Activated CD4-positive, alpha-beta memory T cell treated with anti-CD3 and anti-CD28 coated beads for 36 hours (primary cell): ENCODE results near the gene GOLPH3. TPM values are rescaled to one million over a fixed set of nuclear protein-coding genes. Genes with fewer than 3 reads are reported as not detected.

ENCODE experiments used
- CTCF ChIA-PET: fragments of 350-600 bp; sonication (Branson Sonifier 250); formaldehyde crosslinking; loops from one replicate; lab custom pipeline; 2021; ENCODE audit warnings: antibody characterized with exemption, inconsistent platforms; lab: Charles Lee
- POLR2A ChIA-PET: fragments of 350-600 bp; sonication (Branson Sonifier 250); formaldehyde crosslinking; loops from one replicate; lab custom pipeline; 2021; ENCODE audit warnings: antibody characterized with exemption; lab: Charles Lee
- DNase-seq: peaks from one replicate; pipeline ENCODE4 v3.0.0-alpha.2; 2020
- H3K27ac Mint-ChIP-seq: one replicate; pipeline ENCODE4 v1.8.0; 2021; ENCODE audit warnings: mixed read lengths
- H3K27me3 Mint-ChIP-seq: one replicate; pipeline ENCODE4 v1.8.0; 2021; ENCODE audit warnings: mixed read lengths
- H3K36me3 Mint-ChIP-seq: one replicate; pipeline ENCODE4 v1.8.0; 2021; ENCODE audit warnings: mixed read lengths
- H3K4me1 Mint-ChIP-seq: one replicate; pipeline ENCODE4 v1.8.0; 2021; ENCODE audit warnings: low read depth, mixed read lengths
- H3K4me3 Mint-ChIP-seq: one replicate; pipeline ENCODE4 v1.8.0; 2021; ENCODE audit warnings: mild to moderate bottlenecking, mixed read lengths
- H3K9me3 Mint-ChIP-seq: one replicate; pipeline ENCODE4 v1.8.0; 2021; ENCODE audit warnings: mixed read lengths
- intact Hi-C: fragments of 100-400 bp; cut with micrococcal nuclease; formaldehyde crosslinking; loops from one replicate; pipeline ENCODE4 v1.15.1; 2023
- total RNA-seq, 2 experiments: library from RNA; stranded (reverse); gene quantifications; one replicate each; pipeline ENCODE4 v1.2.3, GENCODE V29; 2021

Gene GOLPH3
- total RNA-seq, 2 experiments from 2014 or later = 65.6 to 67.1 TPM

GRCh38 chr5:32110111-32110696, 63.9 kb downstream of the GOLPH3 start:
- no peak overlapping the region for H3K4me3 Mint-ChIP-seq
- CTCF ChIA-PET = interaction anchor here (0.6 kb wide), 1 partner anchor 27 kb away, joined by 3 read pairs; no protein-coding TSS in a partner anchor
- peaks cover 30% of the 10 kb centered on the region for H3K36me3 Mint-ChIP-seq

GRCh38 chr5:32109236-32109635, 64.9 kb downstream of the GOLPH3 start:
- H3K36me3 Mint-ChIP-seq = peaks cover 28% of the 10 kb centered on the region

More at GRCh38 chr5:32110111-32110696, 63.9 kb downstream of the GOLPH3 start:
- POLR2A ChIA-PET = no interaction called here
- H3K4me1 Mint-ChIP-seq = peaks cover 11% of the 10 kb centered on the region
- intact Hi-C loops = no loop called here
- H3K27ac Mint-ChIP-seq = no peak overlapping the region
- no peak for DNase-seq
- H3K27me3 Mint-ChIP-seq = no peaks in the 10 kb centered on the region
- no peaks in the 10 kb centered on the region for H3K9me3 Mint-ChIP-seq

DNA sequence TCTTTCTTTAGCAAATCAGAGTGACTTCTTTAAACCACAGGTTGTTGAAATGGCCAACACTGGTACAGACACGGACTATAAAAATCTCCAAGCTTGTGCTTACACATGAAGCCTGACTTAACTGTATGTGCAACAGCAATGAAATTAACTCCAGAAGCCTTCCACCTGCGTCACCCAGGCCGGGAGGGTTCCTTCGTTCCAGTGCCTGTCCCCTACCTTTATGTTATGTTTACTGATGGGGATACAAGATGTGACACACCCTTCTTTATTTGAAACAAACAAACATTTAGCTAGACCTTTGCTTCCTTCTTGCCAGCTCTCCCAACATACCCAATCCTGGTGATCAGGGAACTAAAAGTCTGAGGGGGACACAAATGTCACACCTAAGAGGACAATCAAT, 66.0 kb downstream of the GOLPH3 start:
- Mint-ChIP-seq H3K27ac (no peak overlapping the region), H3K4me1 (peaks cover 9% of the 10 kb centered on the region), H3K36me3 (peaks cover 30% of the 10 kb centered on the region), H3K9me3 (no peaks in the 10 kb centered on the region), H3K4me3 (no peak overlapping the region), H3K27me3 (no peaks in the 10 kb centered on the region)
- DNase-seq = no peak
- intact Hi-C loops = no loop called here
- ChIA-PET CTCF (interaction anchor here (1.6 kb wide), 1 partner anchor 15 kb away, joined by 6 read pairs; no protein-coding TSS in a partner anchor), POLR2A (no interaction called here)

More at GRCh38 chr5:32109236-32109635, 64.9 kb downstream of the GOLPH3 start:
- peaks cover 9% of the 10 kb centered on the region for H3K4me1 Mint-ChIP-seq
- H3K9me3 Mint-ChIP-seq = no peaks in the 10 kb centered on the region
- ChIA-PET CTCF (interaction anchor here (1.2 to 1.6 kb wide), 2 partner anchors 16 to 33 kb away, joined by 3 to 6 read pairs; no protein-coding TSS in a partner anchor), POLR2A (no interaction called here)
- H3K27ac Mint-ChIP-seq = no peak overlapping the region
- no peak overlapping the region for H3K4me3 Mint-ChIP-seq
- H3K27me3 Mint-ChIP-seq = no peaks in the 10 kb centered on the region
- intact Hi-C loops = no loop called here
- DNase-seq = no peak

DNA sequence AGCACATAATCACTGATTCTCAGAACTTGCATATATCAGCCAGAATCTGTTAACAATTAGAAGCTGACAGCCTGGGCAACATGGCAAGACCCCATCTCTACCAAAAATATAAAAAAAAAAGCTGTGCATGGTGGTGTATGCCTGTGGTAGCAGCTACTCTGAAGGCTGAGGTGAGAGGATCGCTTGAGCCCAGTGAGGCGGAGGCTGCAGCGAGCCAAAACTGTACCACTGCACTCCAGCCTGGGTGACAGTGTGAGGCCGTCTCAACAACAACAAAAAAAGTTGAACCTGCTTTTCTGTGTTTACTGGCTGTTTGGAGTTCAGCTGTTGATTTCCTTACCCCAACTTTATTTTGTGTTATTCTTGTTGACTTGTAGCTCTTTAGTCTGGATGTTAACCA, 66.8 kb downstream of the GOLPH3 start:
- ChIA-PET CTCF (interaction anchor here (0.6 kb wide), 1 partner anchor 14 kb away, joined by 3 read pairs; no protein-coding TSS in a partner anchor), POLR2A (no interaction called here)
- intact Hi-C loops = no loop called here
- Mint-ChIP-seq H3K9me3 (no peaks in the 10 kb centered on the region), H3K27me3 (no peaks in the 10 kb centered on the region), H3K4me1 (peaks cover 7% of the 10 kb centered on the region), H3K27ac (no peak overlapping the region), H3K36me3 (peaks cover 27% of the 10 kb centered on the region), H3K4me3 (no peak overlapping the region)
- DNase-seq = no peak

- ChIA-PET POLR2A (no interaction called here), CTCF (no interaction called here)
- H3K4me3 Mint-ChIP-seq = no peak overlapping the region
- DNase-seq = no peak
- H3K36me3 Mint-ChIP-seq = peaks cover 9% of the 10 kb centered on the region
- H3K27me3 Mint-ChIP-seq = no peaks in the 10 kb centered on the region
- H3K27ac Mint-ChIP-seq = no peak overlapping the region
- intact Hi-C loops = no loop called here
- H3K9me3 Mint-ChIP-seq = no peaks in the 10 kb centered on the region
- no peaks in the 10 kb centered on the region for H3K4me1 Mint-ChIP-seq
Observed at GRCh38 chr5:32103521-32103920, 70.6 kb downstream of the GOLPH3 start.

DNA sequence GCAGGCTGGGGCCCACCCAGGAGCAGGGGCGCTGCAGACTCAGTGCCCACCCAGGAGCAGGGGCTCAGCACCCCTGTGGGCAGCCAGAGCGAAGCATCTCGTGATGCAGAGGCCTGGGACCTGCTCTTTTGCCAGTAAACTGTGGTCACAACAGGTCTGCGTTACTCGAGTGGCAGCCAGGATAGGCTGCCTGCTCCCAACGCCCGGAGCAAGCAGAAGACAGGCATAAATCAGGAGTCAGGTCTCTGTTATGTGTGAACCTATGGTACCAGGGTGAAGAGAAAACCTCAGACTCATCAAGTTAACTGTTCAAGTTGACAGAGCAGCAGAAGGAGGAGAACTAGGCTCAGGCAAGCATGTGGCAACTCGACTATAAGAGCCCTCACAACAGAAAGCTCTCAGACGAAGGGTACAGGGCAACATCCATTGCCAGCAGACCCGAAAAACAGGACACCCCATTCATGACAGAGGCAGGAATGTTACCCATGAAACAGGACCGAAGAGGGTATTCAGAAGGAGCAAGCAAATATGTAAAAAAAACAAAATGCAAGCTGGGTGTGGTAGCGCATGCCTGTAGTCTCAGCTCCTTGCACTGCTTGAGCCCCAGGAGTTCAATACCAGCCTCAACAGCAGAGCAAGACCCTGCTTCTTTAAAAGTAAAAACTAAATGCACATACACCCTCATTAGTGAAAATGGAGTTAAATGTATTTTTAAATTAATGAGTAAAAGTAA, 71.7 kb downstream of the GOLPH3 start:
- H3K4me1 Mint-ChIP-seq = no peaks in the 10 kb centered on the region
- no peaks in the 10 kb centered on the region for H3K9me3 Mint-ChIP-seq
- intact Hi-C loops = no loop called here
- DNase-seq = no peak
- CTCF ChIA-PET = no interaction called here
- no peak overlapping the region for H3K4me3 Mint-ChIP-seq
- H3K27ac Mint-ChIP-seq = no peak overlapping the region
- H3K36me3 Mint-ChIP-seq = peaks cover 9% of the 10 kb centered on the region
- no peaks in the 10 kb centered on the region for H3K27me3 Mint-ChIP-seq
- POLR2A ChIA-PET = no interaction called here

GRCh38 chr5:32100691-32101302, 73.3 kb downstream of the GOLPH3 start:
- no peaks in the 10 kb centered on the region for H3K27me3 Mint-ChIP-seq
- CTCF ChIA-PET = no interaction called here
- no peaks in the 10 kb centered on the region for H3K9me3 Mint-ChIP-seq
- H3K36me3 Mint-ChIP-seq = peaks cover 9% of the 10 kb centered on the region
- POLR2A ChIA-PET = no interaction called here
- no peak for DNase-seq
- H3K4me1 Mint-ChIP-seq = no peaks in the 10 kb centered on the region
- no peak overlapping the region for H3K4me3 Mint-ChIP-seq
- intact Hi-C loops = no loop called here
- no peak overlapping the region for H3K27ac Mint-ChIP-seq

- no peak for DNase-seq
- H3K36me3 Mint-ChIP-seq = peaks cover 5% of the 10 kb centered on the region
- H3K4me1 Mint-ChIP-seq = no peaks in the 10 kb centered on the region
- no peaks in the 10 kb centered on the region for H3K9me3 Mint-ChIP-seq
- H3K4me3 Mint-ChIP-seq = no peak overlapping the region
- H3K27ac Mint-ChIP-seq = no peak overlapping the region
- no peaks in the 10 kb centered on the region for H3K27me3 Mint-ChIP-seq
- CTCF ChIA-PET = no interaction called here
- intact Hi-C loops = no loop called here
- POLR2A ChIA-PET = no interaction called here
Observed at GRCh38 chr5:32100230-32100629, 73.9 kb downstream of the GOLPH3 start.

- POLR2A ChIA-PET = no interaction called here
- intact Hi-C loops = no loop called here
- H3K4me1 Mint-ChIP-seq = no peaks in the 10 kb centered on the region
- H3K36me3 Mint-ChIP-seq = peaks cover 5% of the 10 kb centered on the region
- H3K9me3 Mint-ChIP-seq = no peaks in the 10 kb centered on the region
- no peak overlapping the region for H3K4me3 Mint-ChIP-seq
- no peaks in the 10 kb centered on the region for H3K27me3 Mint-ChIP-seq
- H3K27ac Mint-ChIP-seq = no peak overlapping the region
- CTCF ChIA-PET = no interaction called here
- DNase-seq = no peak
Observed at GRCh38 chr5:32099486-32100035, 74.6 kb downstream of the GOLPH3 start.

DNA sequence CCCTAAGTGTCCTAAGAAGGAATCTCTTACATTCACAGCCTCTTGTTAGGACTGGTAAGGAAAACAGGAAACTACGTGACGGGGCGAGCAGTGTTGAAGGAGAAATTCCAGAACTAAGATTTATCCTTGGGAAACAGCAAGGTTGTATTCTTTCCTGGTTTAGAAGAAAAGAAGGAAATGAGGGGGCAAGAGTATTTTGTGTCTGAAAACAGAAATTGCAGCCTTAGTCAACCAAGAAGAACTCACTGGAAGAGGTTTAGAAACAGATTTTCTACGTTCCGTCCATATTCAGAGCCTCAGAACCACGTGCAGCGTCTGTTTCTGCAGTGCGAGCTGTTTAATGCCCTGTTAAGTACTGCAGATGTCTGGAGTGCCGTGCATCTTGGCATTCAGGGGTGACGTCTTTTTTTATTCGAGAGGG, 75.2 kb downstream of the GOLPH3 start:
- Mint-ChIP-seq H3K36me3 (peaks cover 5% of the 10 kb centered on the region), H3K27me3 (no peaks in the 10 kb centered on the region), H3K4me3 (no peak overlapping the region), H3K4me1 (no peaks in the 10 kb centered on the region), H3K9me3 (no peaks in the 10 kb centered on the region), H3K27ac (no peak overlapping the region)
- intact Hi-C loops = no loop called here
- DNase-seq = no peak
- CTCF ChIA-PET = no interaction called here
- POLR2A ChIA-PET = no interaction called here

GRCh38 chr5:32098291-32098690, 75.8 kb downstream of the GOLPH3 start:
- peaks cover under 1% of the 10 kb centered on the region for H3K4me1 Mint-ChIP-seq
- no peak overlapping the region for H3K4me3 Mint-ChIP-seq
- POLR2A ChIA-PET = no interaction called here
- H3K27ac Mint-ChIP-seq = no peak overlapping the region
- intact Hi-C loops = no loop called here
- H3K9me3 Mint-ChIP-seq = no peaks in the 10 kb centered on the region
- peaks cover 3% of the 10 kb centered on the region for H3K36me3 Mint-ChIP-seq
- no peaks in the 10 kb centered on the region for H3K27me3 Mint-ChIP-seq
- DNase-seq = no peak
- CTCF ChIA-PET = no interaction called here

GRCh38 chr5:32096891-32097595, 77.1 kb downstream of the GOLPH3 start:
- intact Hi-C loops = no loop called here
- ChIA-PET CTCF (no interaction called here), POLR2A (no interaction called here)
- Mint-ChIP-seq H3K4me1 (peaks cover 5% of the 10 kb centered on the region), H3K27ac (no peak overlapping the region), H3K4me3 (no peak overlapping the region), H3K27me3 (no peaks in the 10 kb centered on the region), H3K9me3 (no peaks in the 10 kb centered on the region), H3K36me3 (peaks cover 3% of the 10 kb centered on the region)
- DNase-seq = no peak
